ENCODE data around the gene ARMC5. TPM values are rescaled to one million over a fixed set of nuclear protein-coding genes. Genes with fewer than 3 reads are reported as not detected.

ARMC5 gene
- total RNA-seq, 2 donors from 2014 or later = 4.2 to 13.2 TPM

- intact Hi-C loops (cut with DNase I) = loop anchor here (10.0 kb wide), 1 partner anchor 211 kb away; no protein-coding TSS in a partner anchor
- Histone ChIP-seq H3K4me3 (no peak overlapping the region), H3K27me3 (no peaks in the 10 kb centered on the region), H3K4me1 (peaks cover 6% of the 10 kb centered on the region), H3K36me3 (replicated peaks in 1 of 2; ENCODE audit: insufficient read depth in 1 of 2, low read depth in 2 of 2) (peaks cover 5 to 8% of the 10 kb centered on the region in 2 donors), H3K27ac (no peak overlapping the region), H3K9me3 (no peaks in the 10 kb centered on the region)
- TF ChIP-seq POLR2A (IDR thresholded peaks at IDR 0.05) (no peak), CTCF (IDR thresholded peaks at IDR 0.05) (no peak)
- ATAC-seq (no peak), DNase-seq (no peak)
- WGBS, 2 donors = 93 to 97% methylated on average over 15 to 17 of the region's 18 CpGs
These were observed 34.3 kb downstream of the ARMC5 start for GRCh38 chr16:31493506-31494125.

GRCh38 chr16:31496670-31497069, 37.4 kb downstream of the ARMC5 start:
- no peak for DNase-seq
- H3K36me3 ChIP-seq (replicated peaks in 1 of 2; ENCODE audit: insufficient read depth in 1 of 2, low read depth in 2 of 2) = peaks cover 5 to 10% of the 10 kb centered on the region in 2 donors
- H3K4me1 ChIP-seq = no peaks in the 10 kb centered on the region
- intact Hi-C loops (cut with DNase I) = loop anchor here (10.0 kb wide), 1 partner anchor 208 kb away; no protein-coding TSS in a partner anchor
- WGBS, 2 donors = 79 to 89% methylated on average over 8 to 10 of the region's 10 CpGs
- ATAC-seq = no peak
- TF ChIP-seq POLR2A (IDR thresholded peaks at IDR 0.05) = no peak
- no peak for TF ChIP-seq CTCF (IDR thresholded peaks at IDR 0.05)
- no peak overlapping the region for H3K4me3 ChIP-seq
- no peaks in the 10 kb centered on the region for H3K9me3 ChIP-seq
- H3K27ac ChIP-seq = no peak overlapping the region
- H3K27me3 ChIP-seq = no peaks in the 10 kb centered on the region

- DNase-seq (no peak), ATAC-seq (no peak)
- 97% methylated on average over 8 of the region's 8 CpGs for WGBS, 2 donors
- H3K27me3 ChIP-seq = no peaks in the 10 kb centered on the region
- no peaks in the 10 kb centered on the region for H3K9me3 ChIP-seq
- H3K4me3 ChIP-seq = no peak overlapping the region
- intact Hi-C loops (cut with DNase I) = loop anchor here (10.0 kb wide), 1 partner anchor 206 kb away; no protein-coding TSS in a partner anchor
- TF ChIP-seq POLR2A (IDR thresholded peaks at IDR 0.05) = no peak
- TF ChIP-seq CTCF (IDR thresholded peaks at IDR 0.05) = no peak
- peaks cover 0 to 7% of the 10 kb centered on the region in 2 donors for H3K36me3 ChIP-seq (replicated peaks in 1 of 2; ENCODE audit: insufficient read depth in 1 of 2, low read depth in 2 of 2)
- H3K4me1 ChIP-seq = no peaks in the 10 kb centered on the region
- H3K27ac ChIP-seq = no peak overlapping the region
These were observed 39.2 kb downstream of the ARMC5 start for GRCh38 chr16:31498493-31498892.

GRCh38 chr16:31499928-31500327, 40.6 kb downstream of the ARMC5 start:
- intact Hi-C loops (cut with DNase I) = loop anchor here (10.0 kb wide), 1 partner anchor 205 kb away; no protein-coding TSS in a partner anchor
- H3K4me1 ChIP-seq = no peaks in the 10 kb centered on the region
- no peak overlapping the region for H3K27ac ChIP-seq
- H3K27me3 ChIP-seq = no peaks in the 10 kb centered on the region
- DNase-seq = no peak
- no peak overlapping the region for H3K4me3 ChIP-seq
- H3K9me3 ChIP-seq = no peaks in the 10 kb centered on the region
- peaks cover 0 to 6% of the 10 kb centered on the region in 2 donors for H3K36me3 ChIP-seq (replicated peaks in 1 of 2; ENCODE audit: insufficient read depth in 1 of 2, low read depth in 2 of 2)
- TF ChIP-seq CTCF (IDR thresholded peaks at IDR 0.05) (no peak), POLR2A (IDR thresholded peaks at IDR 0.05) (no peak)
- 90 to 95% methylated on average over 4 to 8 of the region's 8 CpGs for WGBS, 2 donors
- no peak for ATAC-seq

Measured in body of pancreas (tissue), 4 donors.